Peyer's patch (tissue), 4 donors: ENCODE results near the gene SF3A2. TPM values are rescaled to one million over a fixed set of nuclear protein-coding genes. Genes with fewer than 3 reads are reported as not detected.

ENCODE experiments used
- DNase-seq, 3 donors: peaks; one replicate each; pipeline ENCODE4 v3.0.0-alpha.2; 2017 to 2019
- H3K27ac ChIP-seq, 4 donors: fragments of 200-600 bp; sonication (generic); one replicate each; pipeline ENCODE4 v1.5.1; 2016 to 2019
- H3K27me3 ChIP-seq, 2 donors: fragments of 200-600 bp; sonication (generic); one replicate each; pipeline ENCODE4 v1.5.1; 2019
- H3K36me3 ChIP-seq, 3 donors: fragments of 200-600 bp; sonication (generic); one replicate each; pipeline ENCODE4 v1.5.1; 2016 to 2019
- H3K4me1 ChIP-seq, 4 donors: fragments of 200-600 bp; sonication (generic); one replicate each; pipeline ENCODE4 v1.5.1; 2016 to 2019
- H3K4me3 ChIP-seq, 4 donors: fragments of 200-600 bp; sonication (generic); 1 replicate in 3 of 4; 2 replicates in 1 of 4; pipeline ENCODE4 v1.5.1; 2016 to 2019; ENCODE audit warnings: mild to moderate bottlenecking in 1 of 4
- H3K9me3 ChIP-seq, 4 donors: fragments of 200-600 bp; sonication (generic); one replicate each; pipeline ENCODE4 v1.5.1; 2016 to 2019; ENCODE audit warnings: mild to moderate bottlenecking in 1 of 4
- CTCF ChIP-seq, 6 experiments: fragments of 450-650 bp in 4 of 6; fragments of 200-600 bp in 2 of 6; sonication (generic) in 1 of 6; IDR thresholded peaks; one replicate each; pipeline ENCODE4 v1.5.1; 2017 to 2019; ENCODE audit warnings: antibody characterized with exemption in 6 of 6, mild to moderate bottlenecking in 3 of 6, moderate library complexity in 1 of 6
- POLR2A ChIP-seq, 2 donors: fragments of 450-650 bp; IDR thresholded peaks; one replicate each; pipeline ENCODE4 v1.5.1; 2017; ENCODE audit warnings: antibody characterized with exemption in 2 of 2, mild to moderate bottlenecking in 2 of 2, moderate library complexity in 2 of 2
- total RNA-seq, 4 donors: library from RNA; depleted of rRNA; stranded (reverse); fragments of >200 nt; gene quantifications; one replicate each; pipeline ENCODE4 v1.1.0, GENCODE V29; 2016

The SF3A2 gene
- total RNA-seq, 4 donors from 2014 or later = 38.7 to 133 (median 72.3) TPM

- Histone ChIP-seq H3K4me1 (peaks cover 0 to 27% (median 6%) of the 10 kb centered on the region in 4 donors), H3K9me3 (no peaks in the 10 kb centered on the region), H3K4me3 (peak overlapping the region in 1 of 4 donors; percentile 12), H3K27me3 (no peaks in the 10 kb centered on the region), H3K36me3 (peaks cover 0 to 84% (median 0%) of the 10 kb centered on the region in 3 donors), H3K27ac (peak overlapping the region in 2 of 4 donors; percentile 75 to 81)
- TF ChIP-seq CTCF (IDR thresholded peaks at IDR 0.05) = peak in 3 of 6 experiments; percentile 50 to 53 (median 52)
- no peak for TF ChIP-seq POLR2A (IDR thresholded peaks at IDR 0.05)
- peak in 2 of 3 donors; percentile 74 to 83 for DNase-seq
Measured at GRCh38 chr19:2191456-2192310, 44.9 kb upstream of the SF3A2 start.

- no peak for DNase-seq
- Histone ChIP-seq H3K9me3 (no peaks in the 10 kb centered on the region), H3K27me3 (no peaks in the 10 kb centered on the region), H3K36me3 (peaks cover 0 to 82% (median 0%) of the 10 kb centered on the region in 3 donors), H3K4me1 (peaks cover 0 to 18% (median 3%) of the 10 kb centered on the region in 4 donors), H3K4me3 (no peak overlapping the region), H3K27ac (no peak overlapping the region)
- no peak for TF ChIP-seq POLR2A (IDR thresholded peaks at IDR 0.05)
- no peak for TF ChIP-seq CTCF (IDR thresholded peaks at IDR 0.05)
Measured at GRCh38 chr19:2192862-2193261, 43.8 kb upstream of the SF3A2 start.

GRCh38 chr19:2193807-2194206 is 42.8 kb upstream of the SF3A2 start:
- peaks cover 0 to 86% (median 0%) of the 10 kb centered on the region in 3 donors for H3K36me3 ChIP-seq
- H3K4me3 ChIP-seq = no peak overlapping the region

GRCh38 chr19:2194513-2195078 is 42.0 kb upstream of the SF3A2 start:
- no peaks in the 10 kb centered on the region for H3K27me3 ChIP-seq
- no peak for DNase-seq
- no peak overlapping the region for H3K4me3 ChIP-seq
- TF ChIP-seq CTCF (IDR thresholded peaks at IDR 0.05) (no peak), POLR2A (IDR thresholded peaks at IDR 0.05) (no peak)
- H3K27ac ChIP-seq = no peak overlapping the region
- H3K9me3 ChIP-seq = no peaks in the 10 kb centered on the region
- H3K4me1 ChIP-seq = peaks cover 0 to 15% (median 0%) of the 10 kb centered on the region in 4 donors
- H3K36me3 ChIP-seq = peaks cover 0 to 79% (median 0%) of the 10 kb centered on the region in 3 donors

More at GRCh38 chr19:2193807-2194206, 42.8 kb upstream of the SF3A2 start:
- Histone ChIP-seq H3K27ac (no peak overlapping the region), H3K27me3 (no peaks in the 10 kb centered on the region), H3K9me3 (no peaks in the 10 kb centered on the region), H3K4me1 (peaks cover 0 to 15% (median 0%) of the 10 kb centered on the region in 4 donors)
- no peak for DNase-seq
- TF ChIP-seq CTCF (IDR thresholded peaks at IDR 0.05) (no peak), POLR2A (IDR thresholded peaks at IDR 0.05) (no peak)

GRCh38 chr19:2195361-2195760 is 41.3 kb upstream of the SF3A2 start:
- Histone ChIP-seq H3K9me3 (no peaks in the 10 kb centered on the region), H3K27ac (no peak overlapping the region), H3K4me1 (peaks cover 0 to 15% (median 0%) of the 10 kb centered on the region in 4 donors), H3K4me3 (no peak overlapping the region), H3K36me3 (peaks cover 0 to 80% (median 0%) of the 10 kb centered on the region in 3 donors), H3K27me3 (no peaks in the 10 kb centered on the region)
- TF ChIP-seq CTCF (IDR thresholded peaks at IDR 0.05) (no peak), POLR2A (IDR thresholded peaks at IDR 0.05) (no peak)
- no peak for DNase-seq
